H1 (cell line): ENCODE results near the gene TFAP2E.

ENCODE experiments used
- FOSL1 ChIP-seq: IDR thresholded peaks from 2 replicates; pipeline ENCODE4 v1.6.1; 2011; ENCODE audit warnings: mild to moderate bottlenecking, low read depth, low read length, moderate library complexity; ENCODE audit not compliant: insufficient read depth
- ZNF274 ChIP-seq: IDR thresholded peaks from 2 replicates; pipeline ENCODE4 v1.7.0; 2012; ENCODE audit warnings: low read length, borderline replicate concordance; ENCODE audit errors: extremely low read depth
- TF ChIP-seq, protein P1 (sequence below): IDR thresholded peaks from 2 replicates; pipeline ENCODE4 v1.6.1; 2012; ENCODE audit warnings: inconsistent platforms
- TF ChIP-seq, protein P2 (sequence below), 3 experiments: IDR thresholded peaks; 1 replicate in 2 of 3; 2 replicates in 1 of 3; pipeline versions ENCODE4 v1.5.1 to v1.6.1; 2011; ENCODE audit warnings: low read length in 3 of 3, mild to moderate bottlenecking in 3 of 3, inconsistent platforms in 2 of 3, low read depth in 1 of 3, moderate library complexity in 1 of 3; ENCODE audit not compliant: insufficient read depth in 1 of 3; ENCODE audit errors: control extremely low read depth in 1 of 3

DNA sequence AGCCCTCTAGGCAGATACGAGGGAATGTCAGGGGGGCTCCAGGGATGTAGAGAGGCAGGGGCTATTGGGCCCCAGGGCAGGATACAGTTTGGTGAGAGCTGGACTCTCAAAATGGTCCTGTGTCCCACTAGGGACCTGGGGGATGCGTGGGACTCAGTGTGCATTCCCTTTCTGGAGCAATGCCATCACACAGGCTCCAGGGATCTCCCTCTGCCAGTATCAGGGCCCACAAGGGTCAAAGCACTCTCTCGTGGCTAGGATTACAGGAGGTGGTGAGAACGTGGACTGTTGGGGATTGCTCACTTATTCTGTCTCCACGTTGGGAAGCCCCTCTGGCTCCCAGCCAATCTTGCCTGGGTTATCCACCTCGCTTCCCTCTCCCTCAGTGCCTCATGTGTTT is 41.7 kb upstream of the TFAP2E start:
- TF ChIP-seq, protein P1, sequence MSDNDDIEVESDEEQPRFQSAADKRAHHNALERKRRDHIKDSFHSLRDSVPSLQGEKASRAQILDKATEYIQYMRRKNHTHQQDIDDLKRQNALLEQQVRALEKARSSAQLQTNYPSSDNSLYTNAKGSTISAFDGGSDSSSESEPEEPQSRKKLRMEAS: no peak
- TF ChIP-seq, protein P2, sequence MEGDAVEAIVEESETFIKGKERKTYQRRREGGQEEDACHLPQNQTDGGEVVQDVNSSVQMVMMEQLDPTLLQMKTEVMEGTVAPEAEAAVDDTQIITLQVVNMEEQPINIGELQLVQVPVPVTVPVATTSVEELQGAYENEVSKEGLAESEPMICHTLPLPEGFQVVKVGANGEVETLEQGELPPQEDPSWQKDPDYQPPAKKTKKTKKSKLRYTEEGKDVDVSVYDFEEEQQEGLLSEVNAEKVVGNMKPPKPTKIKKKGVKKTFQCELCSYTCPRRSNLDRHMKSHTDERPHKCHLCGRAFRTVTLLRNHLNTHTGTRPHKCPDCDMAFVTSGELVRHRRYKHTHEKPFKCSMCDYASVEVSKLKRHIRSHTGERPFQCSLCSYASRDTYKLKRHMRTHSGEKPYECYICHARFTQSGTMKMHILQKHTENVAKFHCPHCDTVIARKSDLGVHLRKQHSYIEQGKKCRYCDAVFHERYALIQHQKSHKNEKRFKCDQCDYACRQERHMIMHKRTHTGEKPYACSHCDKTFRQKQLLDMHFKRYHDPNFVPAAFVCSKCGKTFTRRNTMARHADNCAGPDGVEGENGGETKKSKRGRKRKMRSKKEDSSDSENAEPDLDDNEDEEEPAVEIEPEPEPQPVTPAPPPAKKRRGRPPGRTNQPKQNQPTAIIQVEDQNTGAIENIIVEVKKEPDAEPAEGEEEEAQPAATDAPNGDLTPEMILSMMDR (IDR thresholded peaks at IDR 0.05; ENCODE audit: control extremely low read depth in 1 of 3, insufficient read depth in 1 of 3, low read depth in 1 of 3, low read length in 3 of 3): no peak
- no peak for TF ChIP-seq ZNF274
- no peak for TF ChIP-seq FOSL1
